Activated B cell treated with CpG ODN at 0.5 μM for 24 hours (primary cell): ENCODE measurements around the gene FARSA. TPM values are rescaled to one million over a fixed set of nuclear protein-coding genes. Genes with fewer than 3 reads are reported as not detected.

Experiments used
- ATAC-seq: fragments of 200-7000 bp; cut with Tn5 transposase; one replicate; pipeline ENCODE4 v1.10.0; 2021; ENCODE audit warnings: low read depth, mild to moderate bottlenecking, moderate library complexity
- CTCF ChIA-PET: fragments of 350-600 bp; sonication (Branson Sonifier 250); formaldehyde crosslinking; loops from one replicate; lab custom pipeline; 2021; ENCODE audit warnings: antibody characterized with exemption; lab: Charles Lee
- POLR2A ChIA-PET: fragments of 350-600 bp; sonication (Branson Sonifier 250); formaldehyde crosslinking; loops from one replicate; lab custom pipeline; 2021; ENCODE audit warnings: antibody characterized with exemption; lab: Charles Lee
- DNase-seq: peaks from one replicate; pipeline ENCODE4 v3.0.0; 2022
- H3K27ac Mint-ChIP-seq: one replicate; pipeline ENCODE4 v1.8.0; 2020; ENCODE audit warnings: mixed read lengths
- H3K27me3 Mint-ChIP-seq: one replicate; pipeline ENCODE4 v1.8.0; 2021; ENCODE audit warnings: mixed read lengths
- H3K36me3 Mint-ChIP-seq: one replicate; pipeline ENCODE4 v1.8.0; 2021; ENCODE audit warnings: low read depth, mixed read lengths
- H3K4me1 Mint-ChIP-seq: one replicate; pipeline ENCODE4 v1.8.0; 2021; ENCODE audit warnings: mixed read lengths
- H3K4me3 Mint-ChIP-seq: one replicate; pipeline ENCODE4 v1.8.0; 2020; ENCODE audit warnings: mild to moderate bottlenecking, mixed read lengths
- H3K9me3 Mint-ChIP-seq: one replicate; pipeline ENCODE4 v1.8.0; 2020; ENCODE audit warnings: mixed read lengths
- intact Hi-C: fragments of 100-400 bp; cut with micrococcal nuclease; formaldehyde crosslinking; loops from one replicate; pipeline ENCODE4 v1.15.1; 2024
- total RNA-seq: library from RNA; stranded (reverse); gene quantifications from 2 replicates; pipeline ENCODE4 v1.2.3, GENCODE V29; 2022
- TF ChIP-seq, protein P1 (sequence below): fragments of 200-600 bp; IDR thresholded peaks from one replicate; pipeline ENCODE4 v1.8.0; 2022; ENCODE audit warnings: antibody characterized with exemption, mild to moderate bottlenecking

Gene FARSA
- total RNA-seq, 1 donor from 2014 or later: 76.1 TPM

GRCh38 chr19:12884202-12884601 is 49.3 kb downstream of the FARSA start:
- TF ChIP-seq, protein P1, sequence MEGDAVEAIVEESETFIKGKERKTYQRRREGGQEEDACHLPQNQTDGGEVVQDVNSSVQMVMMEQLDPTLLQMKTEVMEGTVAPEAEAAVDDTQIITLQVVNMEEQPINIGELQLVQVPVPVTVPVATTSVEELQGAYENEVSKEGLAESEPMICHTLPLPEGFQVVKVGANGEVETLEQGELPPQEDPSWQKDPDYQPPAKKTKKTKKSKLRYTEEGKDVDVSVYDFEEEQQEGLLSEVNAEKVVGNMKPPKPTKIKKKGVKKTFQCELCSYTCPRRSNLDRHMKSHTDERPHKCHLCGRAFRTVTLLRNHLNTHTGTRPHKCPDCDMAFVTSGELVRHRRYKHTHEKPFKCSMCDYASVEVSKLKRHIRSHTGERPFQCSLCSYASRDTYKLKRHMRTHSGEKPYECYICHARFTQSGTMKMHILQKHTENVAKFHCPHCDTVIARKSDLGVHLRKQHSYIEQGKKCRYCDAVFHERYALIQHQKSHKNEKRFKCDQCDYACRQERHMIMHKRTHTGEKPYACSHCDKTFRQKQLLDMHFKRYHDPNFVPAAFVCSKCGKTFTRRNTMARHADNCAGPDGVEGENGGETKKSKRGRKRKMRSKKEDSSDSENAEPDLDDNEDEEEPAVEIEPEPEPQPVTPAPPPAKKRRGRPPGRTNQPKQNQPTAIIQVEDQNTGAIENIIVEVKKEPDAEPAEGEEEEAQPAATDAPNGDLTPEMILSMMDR: no peak
- peaks cover 1% of the 10 kb centered on the region for H3K36me3 Mint-ChIP-seq
- intact Hi-C loops: no loop called here
- no peak overlapping the region for H3K4me3 Mint-ChIP-seq
- no peaks in the 10 kb centered on the region for H3K27me3 Mint-ChIP-seq
- H3K9me3 Mint-ChIP-seq: peaks cover 2% of the 10 kb centered on the region
- H3K27ac Mint-ChIP-seq: no peak overlapping the region
- ChIA-PET CTCF (interaction anchor here (1.7 to 3.4 kb wide), 2 partner anchors 81 to 210 kb away, joined by 6 to 39 read pairs; no protein-coding TSS in a partner anchor), POLR2A (interaction anchor here (0.5 to 2.2 kb wide), 7 partner anchors 35 to 263 kb away, joined by 3 to 15 read pairs (median 7); partner anchors contain the start of genes CALR, FARSA, JUNB and SYCE2)
- peaks cover 36% of the 10 kb centered on the region for H3K4me1 Mint-ChIP-seq
- DNase-seq: no peak
- ATAC-seq: no peak

DNA sequence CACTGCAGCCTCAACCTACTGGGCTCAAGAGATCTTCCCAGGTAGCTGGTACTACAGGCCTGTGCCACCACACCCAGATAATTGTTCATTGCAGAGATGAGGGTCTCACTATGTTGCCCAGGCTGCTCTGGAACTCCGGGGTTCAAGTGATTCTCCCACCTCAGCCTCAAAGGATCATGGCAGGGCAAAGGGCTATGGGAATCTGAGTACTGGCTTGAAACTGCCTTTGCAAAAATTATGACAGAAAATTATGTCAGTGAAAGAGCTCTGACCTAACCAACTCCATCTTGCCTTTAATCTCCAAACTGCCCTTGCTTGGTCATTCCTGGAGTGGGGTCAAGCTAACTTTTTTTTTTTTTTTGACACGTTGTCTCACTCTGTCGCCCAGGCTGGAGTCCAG is 50.9 kb downstream of the FARSA start:
- TF ChIP-seq, protein P1: no peak
- H3K27ac Mint-ChIP-seq: peak overlapping the region; percentile 94
- DNase-seq (no peak), ATAC-seq (no peak)
- ChIA-PET CTCF (interaction anchor here (0.6 to 1.2 kb wide), 4 partner anchors 8 to 164 kb away, joined by 3 to 6 read pairs (median 3); partner anchors contain the start of gene GCDH), POLR2A (interaction anchor here (0.7 to 3.6 kb wide), 9 partner anchors 8 to 1000 kb away, joined by 3 to 58 read pairs (median 4); partner anchors contain the start of genes CALR and GCDH)
- H3K4me3 Mint-ChIP-seq: peak overlapping the region; percentile 92
- intact Hi-C loops: no loop called here
- peaks cover 2% of the 10 kb centered on the region for H3K9me3 Mint-ChIP-seq
- no peaks in the 10 kb centered on the region for H3K27me3 Mint-ChIP-seq
- peaks cover 34% of the 10 kb centered on the region for H3K4me1 Mint-ChIP-seq
- H3K36me3 Mint-ChIP-seq: peaks cover 11% of the 10 kb centered on the region

DNA sequence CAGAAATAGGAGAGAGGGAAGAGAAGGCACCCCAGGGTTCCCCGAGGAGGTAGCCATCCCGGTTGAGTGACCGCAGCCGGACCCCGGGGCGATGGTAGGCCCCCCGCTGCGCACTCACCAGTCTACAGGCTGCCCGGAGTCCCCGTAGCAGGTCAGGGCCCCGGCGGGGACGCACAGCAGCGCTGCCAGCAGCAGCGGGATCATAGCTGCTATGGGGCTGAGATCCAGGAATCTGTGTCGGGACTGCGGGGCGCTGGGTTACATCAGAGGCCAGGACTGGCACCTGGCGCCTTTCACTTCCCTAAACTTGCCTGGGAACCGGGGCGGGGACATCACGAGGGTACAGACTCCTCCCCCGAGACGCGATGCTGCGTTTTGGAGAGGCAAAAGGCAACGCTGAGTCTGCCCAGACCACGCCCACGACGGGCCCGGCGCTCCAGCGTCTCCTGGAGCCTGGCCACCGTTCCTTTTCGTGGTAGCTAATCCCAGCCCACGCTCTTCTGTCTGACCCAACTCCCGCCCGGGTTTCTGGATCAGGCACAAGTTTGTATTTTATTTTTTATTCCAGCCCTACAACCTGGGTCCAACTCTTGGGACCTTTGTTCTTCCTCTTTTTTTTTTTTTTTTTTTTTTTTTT is 52.2 kb downstream of the FARSA start, which contains the start of gene DNASE2:
Gene DNASE2, minus strand, starts transcription at position 278 of the 637 bp plus-strand sequence. Its CDS starts 74 bp downstream, at position 204.
- Mint-ChIP-seq H3K27ac (peak within 1 kb of the TSS; percentile 94), H3K36me3 (peaks cover 18% of the 10 kb centered on the region), H3K27me3 (no peaks in the 10 kb centered on the region), H3K9me3 (peaks cover 2% of the 10 kb centered on the region), H3K4me1 (peaks cover 34% of the 10 kb centered on the region), H3K4me3 (peak within 1 kb of the TSS; percentile 92)
- TF ChIP-seq, protein P1: no peak
- ChIA-PET POLR2A (interaction anchor here (0.5 to 3.6 kb wide), 20 partner anchors 8 to 367 kb away, joined by 3 to 58 read pairs (median 5); partner anchors contain the start of genes CALR, FARSA, GADD45GIP1 and GCDH), CTCF (interaction anchor here (1.3 to 1.7 kb wide), 2 partner anchors 33 to 83 kb away, joined by 3 to 6 read pairs; no protein-coding TSS in a partner anchor)
- ATAC-seq (peak; percentile 84), DNase-seq (peak; percentile 85)
- intact Hi-C loops: loop anchor here (1.0 to 2.0 kb wide), 4 partner anchors 9 to 52 kb away; partner anchors contain the start of genes FARSA and SYCE2

- Mint-ChIP-seq H3K27ac (peak overlapping the region; percentile 94), H3K27me3 (no peaks in the 10 kb centered on the region), H3K9me3 (peaks cover 2% of the 10 kb centered on the region), H3K4me3 (peak overlapping the region; percentile 92), H3K36me3 (peaks cover 25% of the 10 kb centered on the region), H3K4me1 (peaks cover 34% of the 10 kb centered on the region)
- TF ChIP-seq, protein P1: no peak
- ATAC-seq: peak; percentile 15
- ChIA-PET POLR2A (interaction anchor here (0.5 to 3.6 kb wide), 21 partner anchors 8 to 1056 kb away, joined by 3 to 58 read pairs (median 4); partner anchors contain the start of genes CALR, FARSA, GADD45GIP1 and GCDH), CTCF (interaction anchor here (1.3 to 1.7 kb wide), 2 partner anchors 33 to 83 kb away, joined by 3 to 6 read pairs; no protein-coding TSS in a partner anchor)
- no peak for DNase-seq
- intact Hi-C loops: loop anchor here (1.0 to 2.0 kb wide), 4 partner anchors 10 to 53 kb away; partner anchors contain the start of genes FARSA and SYCE2
These were observed 52.9 kb downstream of the FARSA start for GRCh38 chr19:12880551-12881171.
